HG03342 (cell line): ENCODE data around the gene SF3B2.
A peak's percentile ranks its signal among the peaks of the same experiment; 100 is the strongest.
"Not testable (repeated sequence)": the region's sequence is repeated elsewhere in the genome, so short reads cannot be mapped to it uniquely, and the experiment has no call there.

Source experiments
- ATAC-seq: cut with Tn5 transposase; IDR thresholded peaks from one replicate; pipeline ENCODE4 v1.9.1; 2021; ENCODE audit warnings: mild to moderate bottlenecking, moderate library complexity; ENCODE audit not compliant: unreplicated experiment

The SF3B2 gene

GRCh38 chr11:66106786-66107599 is 54.8 kb downstream of the SF3B2 start:
- no peak for ATAC-seq

DNA sequence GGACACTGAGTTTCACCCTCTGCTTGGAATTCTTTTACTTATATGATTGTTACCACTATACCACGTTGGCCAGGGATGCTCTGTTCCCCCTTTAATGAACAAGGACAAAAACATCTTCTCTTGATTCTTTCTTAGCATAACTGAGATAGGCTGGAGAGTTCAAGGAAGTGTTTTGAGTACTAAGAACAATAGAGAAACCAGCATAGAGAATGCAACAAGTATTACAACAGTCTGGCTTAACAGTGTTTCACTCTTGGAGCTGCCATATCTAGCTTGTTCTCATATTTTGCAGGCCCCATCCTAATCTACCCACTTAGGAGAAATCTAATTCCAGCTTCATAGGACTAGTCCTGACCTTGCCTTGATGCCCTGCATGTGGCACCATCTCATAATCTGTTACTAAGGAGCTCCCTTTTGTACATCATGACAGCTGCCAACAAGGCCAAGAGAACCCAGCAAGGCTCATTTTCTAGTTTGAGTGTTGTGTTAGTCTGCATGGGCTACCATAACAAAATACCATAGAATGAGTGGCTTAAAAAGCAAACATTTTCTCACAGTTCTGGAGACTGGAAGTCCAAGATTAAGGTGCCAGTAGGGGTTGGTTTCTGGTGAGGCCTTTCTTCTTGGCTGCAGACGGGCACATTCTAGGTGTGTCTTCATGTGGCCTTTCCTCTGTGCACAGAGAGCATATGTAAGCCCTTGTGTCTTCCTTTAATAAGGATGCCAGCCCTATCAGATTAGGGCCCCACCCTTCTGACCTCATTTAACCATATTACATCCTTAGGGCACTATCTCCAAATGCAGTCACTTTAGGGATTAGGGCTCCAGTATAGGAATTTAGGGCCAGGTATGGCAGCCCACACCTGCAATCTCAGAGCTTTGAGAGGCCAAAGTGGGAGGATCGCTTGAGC is 55.7 kb downstream of the SF3B2 start:
- no peak for ATAC-seq

DNA sequence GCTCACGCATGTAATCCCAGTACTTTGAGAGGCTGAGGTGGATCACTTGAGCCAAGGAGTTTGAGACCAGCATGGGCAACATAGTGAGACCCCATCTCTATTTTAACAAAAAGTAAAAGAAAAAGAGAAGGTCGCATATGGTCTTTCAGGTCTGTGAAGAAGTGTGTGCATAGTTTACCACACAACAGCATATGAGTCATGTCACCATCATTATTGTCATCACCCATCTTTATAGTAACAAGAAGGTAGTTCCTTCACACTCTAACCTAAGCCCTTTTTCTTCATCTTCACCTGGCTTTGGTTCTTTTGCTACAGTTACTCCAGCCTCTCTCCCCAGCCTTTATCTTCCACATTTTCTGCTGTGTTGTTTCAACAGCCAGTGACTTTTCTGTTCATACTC is 57.1 kb downstream of the SF3B2 start:
- no peak for ATAC-seq

GRCh38 chr11:66111158-66111557 is 59.0 kb downstream of the SF3B2 start:
- ATAC-seq = no peak

DNA sequence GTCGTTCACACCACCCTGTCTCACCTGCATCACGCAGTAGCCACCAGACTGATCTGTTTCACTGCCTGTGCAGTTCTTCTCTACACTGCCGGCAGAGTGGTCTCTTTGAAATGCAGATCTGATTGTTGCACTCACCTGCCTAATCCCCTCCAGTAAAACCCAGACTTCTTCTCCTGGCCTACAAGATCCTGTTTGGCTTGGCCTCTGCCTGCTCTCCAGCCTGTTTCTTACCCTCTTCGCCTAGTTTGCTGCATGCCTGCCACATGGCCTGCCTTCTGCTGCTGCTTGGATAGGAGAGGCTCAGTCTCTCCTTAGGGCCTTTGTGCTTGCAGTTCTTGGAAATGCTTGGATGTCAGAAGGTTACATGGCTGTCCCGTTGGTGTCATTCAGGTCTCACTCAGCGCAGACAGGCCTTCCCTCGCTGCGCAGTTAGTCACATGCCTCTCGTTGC is 59.9 kb downstream of the SF3B2 start:
- no peak for ATAC-seq

- ATAC-seq = no peak
Observed at GRCh38 chr11:66112601-66113499, 60.7 kb downstream of the SF3B2 start.

DNA sequence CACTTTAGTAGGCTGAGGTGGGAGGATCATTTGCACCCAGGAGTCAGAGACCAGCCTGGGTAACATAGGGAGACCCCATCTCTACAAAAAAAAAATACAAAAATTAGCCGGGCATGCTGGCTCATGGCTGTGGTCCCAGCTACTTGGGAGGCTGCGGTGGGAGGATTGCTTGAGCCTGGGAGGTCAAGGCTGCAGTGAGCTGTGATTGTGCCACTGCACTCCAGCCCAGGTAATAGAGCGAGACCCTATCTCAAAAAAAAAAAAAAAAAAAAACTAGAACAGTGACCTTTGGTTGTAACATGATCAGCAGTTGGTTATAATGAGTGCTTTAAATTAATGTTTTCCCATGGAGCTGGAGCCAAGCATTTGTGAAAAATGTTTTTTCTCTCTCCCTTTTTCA is 62.8 kb downstream of the SF3B2 start:
- not testable (repeated sequence) for ATAC-seq

- ATAC-seq = peak; percentile 46
Observed at GRCh38 chr11:66115638-66116301, 63.6 kb downstream of the SF3B2 start.

DNA sequence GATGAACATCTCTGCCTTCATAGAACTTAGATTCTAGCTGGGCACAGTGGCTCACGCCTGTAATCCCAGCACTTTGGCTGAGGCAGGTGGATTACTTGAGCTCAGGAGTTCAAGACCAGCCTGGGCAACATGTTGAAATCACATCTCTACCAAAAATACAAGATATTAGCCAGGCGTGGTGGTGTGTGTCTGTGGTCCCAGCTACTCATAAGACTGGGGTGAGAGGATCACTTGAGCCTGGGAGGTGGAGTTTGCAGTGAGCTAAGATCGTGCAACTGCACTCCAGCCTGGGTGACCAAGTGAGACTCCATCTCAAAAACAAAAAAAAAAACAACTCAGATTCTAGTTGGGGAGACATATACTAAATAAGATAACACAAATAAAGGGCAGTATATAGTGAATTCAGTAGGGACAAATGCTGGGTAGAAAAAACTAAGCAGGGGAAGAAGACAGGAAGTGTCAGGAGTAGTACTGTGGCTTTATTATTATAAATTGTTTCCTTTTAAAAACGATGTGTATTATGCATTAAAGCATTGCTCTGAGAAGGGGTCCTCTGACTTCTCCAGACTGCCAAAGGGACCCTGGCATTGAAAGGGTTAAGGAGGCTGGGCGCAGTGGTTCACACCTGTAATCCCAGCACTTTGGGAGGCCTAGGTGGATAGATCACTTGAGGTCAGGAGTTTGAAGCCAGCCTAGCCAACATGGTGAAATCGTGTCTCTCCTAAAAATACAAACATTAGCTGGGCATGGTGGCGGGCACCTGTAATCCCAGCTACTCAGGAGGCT is 64.6 kb downstream of the SF3B2 start:
- ATAC-seq = no peak

- ATAC-seq = no peak
Observed at GRCh38 chr11:66118847-66119246, 66.7 kb downstream of the SF3B2 start.
